Right renal pelvis (tissue), 4 donors: ENCODE measurements around the gene TGDS. TPM values are rescaled to one million over a fixed set of nuclear protein-coding genes. Genes with fewer than 3 reads are reported as not detected.
"Not testable (repeated sequence)": the region's sequence is repeated elsewhere in the genome, so short reads cannot be mapped to it uniquely, and the experiment has no call there.

Source experiments
- DNase-seq, 4 donors: peaks; one replicate each; pipeline ENCODE4 v3.0.0-alpha.2; 2013; ENCODE audit warnings: low read depth in 4 of 4, low spot score in 3 of 4, missing footprints in 1 of 4
- polyA plus RNA-seq, 4 donors: library from polyadenylated mRNA; unstranded; fragments of 120-200 nt; gene quantifications; one replicate each; pipeline ENCODE4 v1.2.1, GENCODE V29; 2013; ENCODE audit not compliant: insufficient read length in 4 of 4

Gene TGDS, protein sequence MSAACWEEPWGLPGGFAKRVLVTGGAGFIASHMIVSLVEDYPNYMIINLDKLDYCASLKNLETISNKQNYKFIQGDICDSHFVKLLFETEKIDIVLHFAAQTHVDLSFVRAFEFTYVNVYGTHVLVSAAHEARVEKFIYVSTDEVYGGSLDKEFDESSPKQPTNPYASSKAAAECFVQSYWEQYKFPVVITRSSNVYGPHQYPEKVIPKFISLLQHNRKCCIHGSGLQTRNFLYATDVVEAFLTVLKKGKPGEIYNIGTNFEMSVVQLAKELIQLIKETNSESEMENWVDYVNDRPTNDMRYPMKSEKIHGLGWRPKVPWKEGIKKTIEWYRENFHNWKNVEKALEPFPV
- 10 to 100 TPM; 20.8 to 23.0 (median 22.2) TPM for polyA plus RNA-seq

DNA sequence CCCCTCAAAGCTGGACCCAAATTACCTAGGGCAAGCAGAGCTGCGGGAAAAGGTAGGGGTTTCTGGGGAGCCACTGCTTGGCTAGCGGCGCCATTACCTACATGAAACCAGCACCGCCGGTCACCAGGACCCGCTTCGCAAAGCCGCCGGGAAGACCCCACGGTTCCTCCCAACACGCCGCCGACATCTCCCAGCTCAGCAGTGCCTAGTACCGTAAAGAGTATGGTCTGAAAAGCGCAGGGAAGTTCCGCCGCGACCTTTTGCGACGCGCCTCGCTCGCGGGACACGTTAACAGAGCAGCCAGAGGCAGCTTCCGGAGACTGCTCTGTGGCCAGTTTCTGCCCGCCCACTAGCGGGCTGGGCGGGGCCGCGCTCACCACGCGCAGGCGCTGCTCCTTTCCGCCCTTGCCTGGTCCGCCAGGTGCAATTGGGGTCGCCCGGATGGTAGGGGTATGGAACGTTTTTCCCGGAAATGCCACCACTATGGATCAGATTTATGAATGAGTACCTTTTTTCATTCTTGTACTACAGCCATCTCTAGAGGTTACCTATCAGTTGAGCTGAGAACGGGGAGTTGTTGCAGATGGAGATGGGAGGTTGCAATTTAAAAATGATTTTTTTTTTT lies at the start of gene TGDS:
Gene TGDS, minus strand, starts transcription at position 203 of the 625 bp plus-strand sequence. Its CDS starts 16 bp downstream, at position 187.
- DNase-seq = peak; percentile 77 to 85 (median 82)

DNA sequence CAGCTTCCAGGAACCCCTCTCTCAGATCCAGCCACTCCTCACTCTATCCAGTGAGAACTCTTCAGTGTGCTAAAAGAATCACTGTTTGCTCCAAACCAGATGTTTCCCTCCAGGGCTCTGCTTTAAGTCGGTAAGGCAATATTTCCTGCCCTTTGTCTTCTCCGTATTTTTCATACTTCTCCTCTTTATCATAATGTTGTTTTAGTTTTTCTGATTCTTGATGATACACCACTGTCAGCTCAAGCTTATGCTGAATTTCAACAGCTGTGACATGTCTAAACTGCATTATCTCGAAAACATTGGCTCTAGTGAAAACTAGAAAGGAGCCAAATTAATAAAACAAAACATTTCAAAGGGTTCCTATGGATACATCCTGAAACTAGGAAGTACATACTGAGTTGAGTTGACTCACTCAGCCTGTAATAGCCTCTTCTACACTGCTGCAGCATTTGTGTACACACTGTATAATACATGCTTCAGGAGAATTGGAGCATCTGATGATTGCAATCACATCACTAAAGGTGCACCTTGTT lies 45.5 kb upstream of the TGDS start:
- DNase-seq = peak in 2 of 4 donors; percentile 40 to 46

DNA sequence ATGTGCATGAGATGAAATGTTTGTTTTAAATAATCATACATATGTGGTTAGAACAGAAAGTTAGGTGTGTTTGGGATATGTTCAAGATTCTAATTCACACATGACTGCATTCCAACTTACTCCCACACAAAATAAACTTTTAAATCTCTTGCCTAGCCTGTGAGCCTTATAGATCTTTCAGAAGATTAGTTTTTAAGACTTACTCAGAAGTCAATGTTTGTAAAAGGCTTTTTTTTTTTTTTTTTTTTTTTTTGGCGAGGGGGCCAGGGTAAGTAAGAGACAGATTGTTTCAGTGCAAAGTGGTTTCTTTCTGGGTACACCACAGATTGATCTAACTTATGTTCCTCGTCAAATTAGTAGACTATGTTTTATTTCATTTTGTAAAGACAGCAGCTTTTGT lies 44.8 kb upstream of the TGDS start:
- no peak for DNase-seq

DNA sequence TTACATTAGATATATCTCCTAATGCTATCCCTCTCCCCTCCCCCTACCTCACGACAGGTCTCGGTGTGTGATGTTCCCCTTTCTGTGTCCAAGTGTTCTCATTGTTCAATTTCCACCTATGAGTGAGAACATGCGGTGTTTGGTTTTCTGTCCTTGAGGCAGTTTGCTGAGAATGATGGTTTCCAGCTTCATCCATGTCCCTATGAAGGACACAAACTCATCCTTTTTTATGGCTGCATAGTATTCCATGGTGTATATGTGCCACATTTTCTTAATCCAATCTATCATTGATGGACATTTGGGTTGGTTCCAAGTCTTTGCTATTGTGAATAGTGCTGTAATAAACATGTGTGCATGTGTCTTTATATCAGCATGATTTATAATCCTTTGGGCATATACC lies 41.7 kb upstream of the TGDS start:
- not testable (repeated sequence) for DNase-seq

DNA sequence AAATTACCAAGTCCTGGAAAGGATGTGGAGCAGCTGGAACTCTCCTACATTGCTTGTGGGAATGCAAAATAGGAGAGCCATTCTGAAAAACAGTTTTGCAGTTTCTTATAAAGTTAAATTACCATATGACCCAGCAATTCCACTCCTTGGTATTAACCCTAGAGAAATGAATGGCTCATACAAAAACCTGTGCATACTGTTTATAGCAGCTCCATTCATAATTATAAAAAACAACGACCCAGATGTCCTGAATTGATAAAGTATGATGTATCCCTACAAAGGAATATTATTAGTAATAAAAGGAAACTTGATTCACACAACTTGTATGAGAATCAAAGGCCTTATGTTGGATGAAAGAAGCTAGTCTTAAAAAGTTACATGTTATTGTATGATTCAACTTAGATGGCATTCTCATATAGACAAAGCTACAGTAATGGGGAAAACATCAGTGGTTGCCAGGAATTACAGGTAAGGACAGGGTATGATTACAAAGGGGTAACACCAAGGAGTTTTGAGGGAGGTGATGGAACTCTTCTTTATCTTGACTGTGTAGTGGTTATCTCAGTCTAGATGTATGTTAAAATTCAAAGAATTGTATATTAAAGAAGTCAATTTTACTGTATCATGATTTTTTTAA lies 41.1 kb upstream of the TGDS start:
- no peak for DNase-seq

DNA sequence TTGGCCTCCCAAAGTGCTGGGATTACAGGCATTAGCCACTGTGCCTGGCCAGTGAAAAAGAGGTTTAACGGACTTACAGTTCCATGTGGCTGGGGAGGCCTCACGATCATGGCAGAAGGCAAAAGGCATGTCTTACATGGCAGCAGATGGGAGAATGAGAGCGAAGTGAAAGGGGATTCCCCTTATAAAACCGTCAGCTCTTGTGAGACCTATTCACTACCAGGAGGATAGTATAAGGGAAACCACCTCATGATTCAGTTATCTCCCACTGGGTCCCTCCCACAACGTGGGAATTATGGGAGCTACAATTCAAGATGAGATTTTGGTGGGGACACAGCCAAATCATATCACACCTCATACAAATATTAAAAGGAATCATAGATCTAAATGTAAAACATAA lies 40.1 kb upstream of the TGDS start:
- DNase-seq = not testable (repeated sequence)

DNA sequence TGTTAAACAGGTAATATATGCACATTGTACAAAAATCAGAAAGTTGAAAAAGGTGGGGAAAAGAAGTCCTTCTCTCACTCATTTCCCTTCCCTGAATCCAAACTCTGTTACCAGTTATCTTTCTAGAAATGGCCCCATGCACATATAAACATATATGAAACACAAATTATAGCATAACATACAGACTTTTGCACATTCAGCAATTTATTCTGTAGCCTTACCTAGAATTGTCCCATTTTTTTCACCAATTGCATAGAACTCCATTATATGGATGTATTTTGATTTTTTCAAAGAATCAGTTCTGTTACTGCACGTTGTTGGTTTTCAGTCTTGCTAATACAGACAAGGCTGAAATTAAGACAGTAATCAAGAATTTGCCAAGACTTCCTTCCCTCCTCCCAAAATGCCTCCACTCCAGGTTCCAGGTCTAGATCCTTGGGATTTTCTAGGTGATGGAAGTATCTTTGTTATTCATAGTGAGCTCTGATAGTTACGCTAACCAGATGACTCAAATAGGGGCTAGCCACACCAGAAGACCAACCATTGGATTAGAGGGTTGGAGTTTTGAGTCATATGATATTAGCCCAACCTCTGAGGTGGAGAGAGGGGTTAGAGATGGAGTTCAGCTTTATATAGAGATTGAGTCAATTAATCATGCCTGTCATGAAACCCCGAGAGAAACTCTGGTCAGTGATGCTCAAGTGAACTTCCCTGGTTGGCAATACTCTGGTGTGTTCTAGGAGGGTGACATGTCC lies 36.5 kb upstream of the TGDS start:
- DNase-seq = no peak

DNA sequence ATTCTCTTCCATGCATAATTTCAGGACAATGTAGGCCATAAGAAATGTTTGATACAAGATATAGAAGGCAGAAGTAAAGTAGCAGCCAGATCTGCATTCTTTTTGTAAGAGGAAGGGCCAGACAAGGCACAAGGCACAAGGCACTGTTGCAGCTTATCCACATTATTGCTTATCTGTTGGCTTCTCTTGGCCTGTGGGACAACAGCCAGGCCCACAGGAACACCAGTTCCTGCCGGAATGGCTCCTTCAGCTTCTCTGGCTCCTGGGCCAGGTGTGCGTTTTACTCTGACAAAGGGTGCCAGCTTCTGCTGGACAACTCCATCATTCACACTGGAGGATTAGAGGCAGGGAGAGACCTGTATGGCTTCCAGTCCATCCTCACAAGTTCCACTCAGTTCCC lies 34.9 kb upstream of the TGDS start:
- no peak for DNase-seq

DNA sequence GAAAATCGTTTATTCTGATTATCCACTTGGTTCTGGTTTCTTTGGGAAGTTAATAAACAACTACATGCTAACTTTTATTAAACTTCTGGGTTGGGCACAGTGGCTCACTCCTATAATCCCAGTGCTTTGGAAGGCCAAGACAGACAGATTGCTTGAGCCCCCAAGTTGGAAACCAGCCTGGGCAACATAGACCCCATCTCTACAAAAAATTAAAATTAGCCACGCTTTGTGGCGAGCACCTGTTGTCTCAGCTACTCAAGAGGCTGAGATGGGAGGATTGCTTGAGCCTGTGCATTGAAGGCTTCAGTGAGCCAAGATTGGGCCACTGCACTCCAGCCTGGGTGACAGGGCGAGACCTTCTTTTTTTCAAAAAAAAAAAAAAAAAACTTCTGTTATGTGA lies 27.4 kb upstream of the TGDS start:
- no peak for DNase-seq

DNA sequence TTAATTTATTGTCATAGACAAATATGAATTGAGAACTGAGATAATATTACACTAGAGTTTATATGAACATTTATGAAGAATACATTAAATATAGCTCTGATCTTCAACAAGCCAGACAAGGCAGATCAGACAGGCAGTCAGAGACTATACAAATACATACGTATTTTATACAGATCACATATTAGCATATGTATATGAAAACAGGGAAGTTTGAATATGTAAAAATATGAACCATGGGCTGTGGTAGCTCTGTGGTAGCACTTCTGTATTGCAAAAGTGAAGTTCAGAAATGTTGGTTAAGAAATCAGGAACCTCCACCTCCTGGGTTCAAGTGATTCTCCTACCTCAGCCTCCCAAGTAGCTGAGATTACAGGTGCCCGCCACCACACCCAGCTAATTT lies 26.4 kb upstream of the TGDS start:
- DNase-seq = no peak

DNA sequence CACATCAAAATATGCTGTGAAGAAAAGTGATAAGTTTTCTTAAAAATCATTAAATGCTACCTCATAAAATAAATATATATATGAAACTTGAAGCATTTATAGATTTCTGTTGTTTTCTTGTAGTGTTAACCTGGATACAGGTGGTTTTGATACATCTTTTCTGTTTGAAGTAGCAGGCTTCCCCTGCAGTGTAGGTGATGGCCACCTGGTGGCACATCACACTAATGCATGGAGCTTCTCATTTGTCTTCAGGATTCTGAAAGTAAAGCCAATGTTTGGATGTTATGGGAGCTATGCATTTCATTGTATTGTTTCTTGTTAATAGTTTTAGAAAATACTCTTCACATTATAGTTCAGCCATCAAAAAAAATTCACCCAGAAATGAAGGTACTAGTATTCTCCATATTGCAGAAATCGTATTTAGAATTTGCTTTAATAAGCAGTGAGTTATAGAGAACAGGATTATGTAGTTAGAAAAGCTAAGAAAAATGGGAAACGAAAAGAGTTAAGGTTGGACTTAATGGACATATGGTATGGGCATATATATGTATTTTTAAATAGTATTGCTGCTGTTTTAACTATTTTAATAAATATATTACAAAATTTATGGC lies 24.4 kb upstream of the TGDS start:
- DNase-seq = no peak

DNA sequence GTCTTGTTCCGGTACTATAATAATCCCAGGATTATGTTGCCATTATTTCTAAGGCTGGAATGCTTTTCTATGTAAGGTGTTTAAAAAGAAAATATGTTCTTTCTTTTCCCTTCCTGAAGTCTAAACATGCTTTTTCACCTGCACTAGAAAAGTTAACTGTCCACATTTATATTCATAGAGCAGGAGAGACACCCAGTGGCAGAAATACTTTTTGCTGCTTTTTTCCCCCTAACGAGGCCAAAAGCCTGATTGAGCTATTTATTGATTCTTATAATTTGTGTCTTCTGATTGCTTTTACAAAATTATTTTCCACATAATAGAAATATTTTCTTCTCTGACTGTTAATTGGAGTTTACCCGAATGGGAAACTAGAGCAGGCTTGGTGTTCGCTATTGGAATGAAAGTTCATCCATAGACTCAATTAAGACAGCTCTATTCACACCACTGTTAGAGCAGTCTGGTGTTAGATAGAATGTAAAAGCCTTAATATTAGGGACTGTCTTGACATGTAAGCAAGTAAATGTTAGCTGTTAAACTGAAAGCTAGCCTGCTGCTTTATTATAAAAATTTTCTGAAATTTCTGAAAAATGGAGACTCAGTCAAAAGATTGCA lies 21.5 kb upstream of the TGDS start:
- DNase-seq = no peak

DNA sequence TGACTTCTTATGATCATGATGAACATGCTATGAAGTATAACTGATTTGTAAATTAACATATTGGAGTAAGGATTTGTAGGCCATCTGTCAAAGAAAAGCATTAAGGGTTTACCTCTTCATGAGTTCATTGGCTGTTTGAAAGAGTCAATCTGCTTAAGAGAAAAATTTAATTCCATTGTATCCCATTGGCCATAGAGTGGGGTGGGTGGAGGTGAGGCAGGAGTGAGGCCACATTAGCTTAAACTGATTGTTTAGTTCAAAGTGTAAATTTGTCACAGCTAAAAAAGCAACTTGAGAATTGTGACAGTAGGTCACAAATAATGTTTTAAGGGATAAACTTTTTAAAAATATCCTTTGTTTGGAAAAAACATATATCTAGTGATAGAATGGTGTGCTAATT lies 17.1 kb upstream of the TGDS start:
- no peak for DNase-seq

DNA sequence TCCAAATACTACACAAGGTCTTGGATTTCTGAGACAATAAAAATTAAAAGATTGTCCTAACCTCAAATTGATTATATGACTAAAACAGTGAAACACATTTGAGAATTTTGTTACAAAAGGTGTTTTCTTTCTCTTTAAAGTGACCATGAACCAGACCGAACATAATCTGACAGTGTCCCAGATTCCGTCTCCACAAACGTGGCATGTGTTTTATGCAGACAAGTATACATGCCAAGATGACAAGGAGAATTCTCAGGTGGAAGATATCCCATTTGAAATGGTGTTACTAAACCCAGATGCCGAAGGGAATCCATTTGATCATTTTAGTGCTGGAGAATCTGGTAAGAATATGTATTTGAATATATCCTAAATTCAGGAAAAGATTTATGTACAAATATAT lies 16.1 kb upstream of the TGDS start:
- no peak for DNase-seq

DNA sequence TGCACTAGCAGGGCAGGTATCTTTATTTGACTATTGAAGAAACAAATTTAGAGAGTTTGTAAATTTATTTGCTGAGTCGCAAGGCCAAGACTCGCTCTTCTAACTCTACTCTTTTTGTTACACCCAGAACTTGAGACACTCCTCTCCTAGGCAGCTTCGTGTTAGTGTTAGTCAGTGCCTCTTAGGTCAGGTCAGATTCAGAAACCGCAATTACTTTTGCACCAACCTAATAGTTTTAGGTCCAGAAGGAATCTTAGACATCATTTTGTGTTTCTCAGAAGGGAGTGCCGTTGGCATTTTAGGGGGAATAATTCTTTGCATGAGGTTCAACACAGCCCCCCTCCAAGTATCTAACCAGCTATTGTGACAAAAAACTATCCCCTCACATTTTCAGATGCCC lies 14.5 kb upstream of the TGDS start:
- no peak for DNase-seq

DNA sequence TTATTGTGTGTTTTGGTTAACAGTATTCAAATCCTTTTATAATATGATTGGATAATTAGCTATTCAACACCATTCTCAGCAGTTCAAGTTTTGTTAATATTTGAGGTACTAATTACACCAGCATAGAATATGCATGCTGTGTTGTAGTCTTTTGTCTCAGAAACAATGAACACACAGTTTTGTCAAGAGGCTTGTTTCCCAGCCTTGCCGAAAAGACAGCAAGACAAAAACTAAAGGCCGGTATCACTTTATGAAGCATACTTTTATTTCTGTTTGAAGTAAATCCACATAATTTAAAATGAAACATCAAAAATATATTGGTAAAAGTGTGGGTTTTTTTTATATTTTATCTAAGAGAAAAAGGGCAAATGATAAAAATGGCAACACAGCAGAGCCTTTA lies 13.2 kb upstream of the TGDS start:
- no peak for DNase-seq

DNA sequence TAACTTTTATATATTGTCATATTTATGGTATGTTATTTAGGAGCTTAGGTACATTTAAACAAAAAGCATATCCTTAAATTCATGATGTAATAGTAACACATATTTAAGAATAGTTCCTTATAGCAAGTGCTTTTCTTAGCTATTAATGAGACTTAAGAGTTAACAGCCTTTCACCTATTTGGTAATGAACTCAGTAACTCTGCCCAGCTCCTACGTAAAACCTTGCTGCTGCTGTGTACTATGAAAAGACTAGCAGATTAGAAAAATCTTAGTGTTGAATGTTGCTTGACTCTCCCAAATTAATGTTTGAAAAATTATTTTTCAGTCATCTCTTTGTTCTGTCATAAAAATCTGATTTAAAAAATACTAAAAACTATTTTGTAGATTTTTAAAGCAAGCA lies 12.6 kb upstream of the TGDS start:
- no peak for DNase-seq

DNA sequence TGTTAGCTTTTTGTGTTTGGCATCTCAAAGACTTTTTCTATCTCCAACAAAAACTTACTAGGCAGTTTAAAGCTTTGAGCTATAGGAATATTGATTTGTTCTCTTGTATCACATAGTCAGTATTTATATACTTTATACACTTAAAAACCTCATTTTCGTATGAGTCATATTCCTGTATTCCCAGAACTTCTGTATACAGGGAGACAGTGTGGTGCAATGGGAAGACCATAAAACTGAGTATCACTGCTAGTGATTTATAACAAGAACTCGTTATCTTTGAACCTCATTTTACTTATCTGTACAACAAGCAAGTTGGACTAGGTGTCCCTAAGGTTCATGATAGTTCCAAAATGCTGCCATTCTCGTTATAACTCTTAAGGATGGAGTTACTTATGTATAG lies 12.0 kb upstream of the TGDS start:
- DNase-seq = no peak

DNA sequence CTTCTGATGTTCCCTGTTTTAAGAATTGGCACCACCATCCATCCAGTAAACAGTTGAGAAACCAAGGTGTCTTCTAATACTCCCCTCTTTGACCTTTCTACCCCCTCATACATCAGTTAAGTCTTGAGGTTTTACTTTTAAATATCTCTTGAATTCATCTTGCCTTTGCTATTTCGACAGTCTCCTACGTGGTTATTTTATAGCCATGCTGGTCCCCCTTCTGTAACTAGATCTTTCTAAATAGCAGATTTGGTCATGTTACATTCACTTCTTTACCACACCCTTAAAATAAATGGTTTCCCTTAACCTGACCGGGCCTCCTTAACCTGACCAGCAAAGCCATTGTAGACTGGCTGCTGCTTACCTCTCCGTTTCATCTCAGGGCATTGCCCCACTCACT lies 11.1 kb upstream of the TGDS start:
- no peak for DNase-seq

DNA sequence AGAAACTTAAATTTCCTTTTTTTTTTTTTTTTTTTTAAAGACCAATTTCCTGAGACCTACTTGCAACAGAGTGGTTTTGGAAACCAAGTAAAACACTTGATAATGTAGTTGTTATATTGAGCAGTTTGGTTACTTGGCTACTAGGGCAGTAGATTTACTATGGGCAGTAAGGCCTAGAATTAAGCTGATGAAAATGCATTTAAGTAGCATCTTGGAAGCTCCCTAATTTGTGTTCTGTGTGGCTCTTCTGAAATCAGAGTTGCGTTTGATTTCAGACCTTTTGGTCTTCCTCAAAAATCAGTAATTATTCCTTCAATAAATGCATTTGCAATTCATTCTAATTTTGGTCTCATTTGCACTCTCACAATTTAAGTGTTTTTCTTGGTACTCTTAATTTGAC lies 6.5 kb upstream of the TGDS start:
- no peak for DNase-seq
